NCI-H2107 treated with DMSO at 0.1 percent for 48 hours (cell line): ENCODE results near the gene CNTRL.
"Not testable (repeated sequence)": the region's sequence is repeated elsewhere in the genome, so short reads cannot be mapped to it uniquely, and the experiment has no call there.

ENCODE experiments used
- DNase-seq: peaks from one replicate; lab custom pipeline; 2025; ENCODE audit not compliant: unreplicated experiment; lab: John Stamatoyannopoulos, UW

The CNTRL gene

DNA sequence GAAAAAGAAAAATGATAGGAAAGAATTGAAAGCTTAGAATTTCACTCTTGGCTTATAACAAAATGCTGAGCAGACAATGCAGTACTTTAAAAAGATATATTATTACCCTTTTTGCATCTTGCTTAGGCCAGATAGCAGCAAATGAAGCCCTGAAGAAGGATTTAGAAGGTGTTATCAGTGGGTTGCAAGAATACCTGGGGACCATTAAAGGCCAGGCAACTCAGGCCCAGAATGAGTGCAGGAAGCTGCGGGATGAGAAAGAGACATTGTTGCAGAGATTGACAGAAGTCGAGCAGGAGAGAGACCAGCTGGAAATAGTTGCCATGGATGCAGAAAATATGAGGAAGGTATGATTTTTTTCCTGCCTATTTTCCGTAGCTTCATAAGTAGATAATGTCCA is 50.8 kb downstream of the CNTRL start:
- DNase-seq, result no peak

- not testable (repeated sequence) for DNase-seq
Observed at GRCh38 chr9:121129384-121129783, 54.6 kb downstream of the CNTRL start.

- no peak for DNase-seq
Observed at GRCh38 chr9:121133104-121133816, 58.5 kb downstream of the CNTRL start.

- DNase-seq, result no peak
Observed at GRCh38 chr9:121135642-121136041, 60.9 kb downstream of the CNTRL start.

DNA sequence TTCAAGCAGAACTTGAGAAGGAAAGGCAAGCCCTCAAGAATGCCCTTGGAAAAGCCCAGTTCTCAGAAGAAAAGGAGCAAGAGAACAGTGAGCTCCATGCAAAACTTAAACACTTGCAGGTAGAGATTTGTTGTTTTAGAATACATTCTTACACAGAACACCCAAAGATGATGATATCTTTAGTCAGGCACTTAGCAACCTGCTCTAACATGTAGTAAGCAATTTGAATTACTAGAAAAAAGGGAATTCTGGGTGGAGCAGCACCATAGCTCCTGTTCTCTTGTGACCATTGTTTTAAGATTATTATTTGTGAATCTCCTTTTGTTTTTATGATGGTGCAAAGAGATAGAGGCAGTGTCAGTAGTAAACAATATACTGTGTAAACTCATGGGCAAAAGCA is 63.8 kb downstream of the CNTRL start:
- no peak for DNase-seq

DNA sequence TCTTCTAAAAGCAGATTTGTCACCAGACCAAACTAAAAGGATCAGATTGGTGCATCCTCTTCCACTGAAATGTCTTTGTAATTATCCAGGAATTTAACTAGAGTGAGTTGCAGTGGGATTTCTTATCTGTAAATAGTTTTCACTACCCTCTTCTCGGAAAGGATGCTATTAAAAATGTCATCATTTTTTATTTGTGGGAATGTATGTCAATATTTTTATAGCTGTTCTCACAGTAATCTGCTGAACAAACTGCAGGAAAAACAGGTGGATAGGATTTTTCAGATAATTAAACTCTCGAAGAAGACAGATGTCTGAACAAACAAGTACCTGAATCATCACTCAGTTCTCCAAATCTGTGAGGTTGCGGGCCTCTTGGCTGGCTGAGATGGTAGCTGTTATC is 64.2 kb downstream of the CNTRL start:
- no peak for DNase-seq

DNA sequence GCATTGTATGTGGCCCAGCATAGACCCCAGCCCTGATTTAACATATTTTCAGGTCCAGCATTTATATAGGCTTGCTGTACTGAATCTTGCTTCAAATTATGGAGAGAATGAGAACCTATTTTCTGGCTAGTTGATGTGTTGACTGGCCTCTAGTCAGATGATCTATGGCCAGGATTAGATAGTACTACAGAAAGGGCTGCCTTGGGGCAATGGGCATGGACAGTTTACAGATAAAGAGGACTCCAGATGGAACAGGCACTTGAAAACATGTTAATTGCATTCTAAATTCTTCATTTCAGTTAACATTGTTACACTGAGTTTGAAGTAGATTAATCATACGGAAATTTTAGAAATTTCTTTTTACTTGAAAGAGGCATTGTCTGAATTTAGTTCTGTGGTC is 65.4 kb downstream of the CNTRL start:
- no peak for DNase-seq

DNA sequence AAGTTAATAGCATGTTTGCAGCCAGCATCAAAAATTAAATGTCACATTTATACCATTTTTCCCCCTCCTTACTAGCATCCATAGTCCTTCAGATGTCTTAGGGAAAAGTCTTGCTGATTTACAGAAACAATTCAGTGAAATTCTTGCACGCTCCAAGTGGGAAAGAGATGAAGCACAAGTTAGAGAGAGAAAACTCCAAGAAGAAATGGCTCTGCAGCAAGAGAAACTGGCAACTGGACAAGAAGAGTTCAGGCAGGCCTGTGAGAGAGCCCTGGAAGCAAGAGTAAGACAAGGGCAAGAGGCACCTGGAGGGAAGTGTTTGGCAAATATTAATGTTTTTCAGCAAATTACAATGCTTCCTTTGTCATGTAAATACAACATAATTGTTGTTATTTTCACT is 66.6 kb downstream of the CNTRL start:
- no peak for DNase-seq

DNA sequence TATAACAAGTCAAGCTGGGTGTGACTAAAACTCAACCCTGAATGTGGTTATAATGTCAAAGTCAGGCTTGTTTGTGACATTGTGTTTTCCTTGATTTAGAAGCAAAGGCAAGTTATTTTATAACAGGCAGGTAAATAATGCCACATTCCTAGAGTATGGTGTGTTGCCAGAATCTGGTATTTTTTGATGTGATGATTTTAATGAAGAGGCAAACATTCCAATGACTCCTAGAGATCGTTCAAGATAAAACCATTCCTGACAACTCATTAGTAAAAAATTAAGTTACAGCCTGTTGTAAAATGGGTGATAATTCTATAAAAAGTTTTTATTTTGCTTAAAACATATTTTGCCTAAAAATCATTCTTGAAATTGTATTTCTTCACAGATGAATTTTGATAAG is 67.0 kb downstream of the CNTRL start:
- no peak for DNase-seq

- DNase-seq, result no peak
Observed at GRCh38 chr9:121143771-121144170, 69.0 kb downstream of the CNTRL start.

DNA sequence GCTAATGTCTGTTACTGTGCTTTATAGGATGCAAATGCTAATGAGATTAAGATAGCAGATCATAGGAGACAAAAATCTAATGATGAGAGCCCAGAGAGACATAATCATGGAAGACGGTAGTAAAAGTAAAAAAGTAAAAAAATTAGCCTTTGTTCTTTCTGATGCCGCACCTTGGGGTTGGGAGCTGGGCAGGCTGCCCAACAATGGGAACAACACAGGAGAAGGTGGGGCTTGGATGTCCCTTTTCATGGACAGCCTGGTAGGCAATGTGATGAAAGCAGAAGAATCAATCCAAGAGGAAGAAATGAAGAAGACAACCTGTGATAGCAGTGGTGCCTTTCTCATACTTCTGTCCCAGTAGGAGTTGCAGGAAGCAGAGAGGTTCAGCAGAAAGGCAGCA is 69.7 kb downstream of the CNTRL start:
- DNase-seq, result no peak

DNA sequence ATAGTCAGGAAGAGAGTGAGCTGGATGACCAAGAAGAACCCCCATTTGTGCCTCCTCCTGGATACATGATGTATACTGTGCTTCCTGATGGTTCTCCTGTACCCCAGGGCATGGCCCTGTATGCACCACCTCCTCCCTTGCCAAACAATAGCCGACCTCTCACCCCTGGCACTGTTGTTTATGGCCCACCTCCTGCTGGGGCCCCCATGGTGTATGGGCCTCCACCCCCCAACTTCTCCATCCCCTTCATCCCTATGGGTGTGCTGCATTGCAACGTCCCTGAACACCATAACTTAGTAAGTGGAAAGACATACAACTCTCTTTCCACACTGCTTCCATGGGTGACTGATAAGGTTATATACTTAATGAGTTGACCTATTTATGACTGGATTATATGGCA is 75.4 kb downstream of the CNTRL start:
- DNase-seq, result no peak

DNA sequence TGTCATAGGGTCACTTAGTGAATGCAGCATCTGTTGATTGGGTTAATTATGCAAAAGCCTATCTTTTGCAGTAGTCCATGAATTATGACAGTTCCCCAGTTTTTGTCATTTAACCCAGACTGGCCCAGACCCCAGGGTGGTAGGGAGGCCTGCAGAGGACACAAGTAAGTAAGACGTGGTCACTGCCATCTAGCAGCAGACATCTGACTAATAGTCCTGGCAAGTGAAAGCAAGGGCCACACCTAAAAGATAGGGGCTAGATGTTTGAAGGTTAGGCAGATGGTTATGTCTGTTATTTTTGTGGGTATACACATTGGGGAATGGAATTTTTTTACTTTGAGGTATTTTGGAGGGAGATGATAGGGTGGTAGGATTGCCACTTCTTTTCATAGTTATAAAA is 78.9 kb downstream of the CNTRL start:
- no peak for DNase-seq

- no peak for DNase-seq
Observed at GRCh38 chr9:121154782-121155181, 80.0 kb downstream of the CNTRL start.

GRCh38 chr9:121156263-121156731 is 81.5 kb downstream of the CNTRL start:
- DNase-seq, result no peak

- DNase-seq, result no peak
Observed at GRCh38 chr9:121157939-121158338, 83.2 kb downstream of the CNTRL start.

DNA sequence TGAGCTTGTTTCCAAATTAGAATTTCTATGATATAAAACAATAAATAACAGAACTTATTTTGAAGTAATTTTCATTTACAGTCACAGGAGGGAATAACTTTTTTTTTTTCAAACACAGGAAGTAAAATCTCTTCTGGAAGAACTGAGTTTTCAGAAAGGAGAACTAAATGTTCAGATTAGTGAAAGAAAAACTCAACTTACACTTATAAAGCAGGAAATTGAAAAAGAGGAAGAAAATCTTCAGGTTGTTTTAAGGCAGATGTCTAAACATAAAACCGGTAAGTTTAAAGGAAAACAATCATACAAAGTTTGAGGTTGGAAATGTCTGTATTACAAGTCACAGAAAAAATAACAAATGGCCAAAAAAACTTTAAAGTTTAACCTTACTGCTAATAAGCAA is 85.3 kb downstream of the CNTRL start:
- no peak for DNase-seq

DNA sequence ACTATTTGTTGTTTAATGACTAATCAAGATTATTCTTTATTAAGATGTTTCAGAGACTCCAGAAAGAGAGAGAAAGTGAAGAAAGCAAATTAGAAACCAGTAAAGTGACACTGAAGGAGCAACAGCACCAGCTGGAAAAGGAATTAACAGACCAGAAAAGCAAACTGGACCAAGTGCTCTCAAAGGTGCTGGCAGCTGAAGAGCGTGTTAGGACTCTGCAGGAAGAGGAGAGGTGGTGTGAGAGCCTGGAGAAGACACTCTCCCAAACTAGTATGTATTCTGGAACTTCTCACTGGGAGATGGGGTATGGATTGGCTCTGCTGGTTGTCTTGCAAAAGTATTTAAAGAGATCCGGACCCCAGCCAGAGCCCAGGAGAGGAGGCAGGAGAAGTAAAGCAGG is 93.3 kb downstream of the CNTRL start:
- no peak for DNase-seq

GRCh38 chr9:121169094-121169601 is 94.4 kb downstream of the CNTRL start:
- no peak for DNase-seq

DNA sequence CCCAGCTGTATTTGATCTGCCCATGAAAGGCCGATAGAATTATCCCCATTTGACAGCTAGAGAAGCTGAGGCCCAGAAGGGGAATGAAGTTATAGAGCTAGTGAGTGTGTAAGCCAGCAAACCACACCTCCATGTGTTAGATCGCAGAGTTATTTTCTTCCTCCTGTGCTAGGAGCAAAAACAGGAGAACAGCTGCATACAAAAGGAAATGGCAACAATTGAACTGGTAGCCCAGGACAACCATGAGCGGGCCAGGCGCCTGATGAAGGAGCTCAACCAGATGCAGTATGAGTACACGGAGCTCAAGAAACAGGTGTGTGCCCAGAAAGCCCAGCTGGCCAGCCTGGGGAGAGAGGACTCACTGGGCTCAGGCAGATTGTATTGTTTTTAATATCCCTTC is 96.5 kb downstream of the CNTRL start:
- no peak for DNase-seq

DNA sequence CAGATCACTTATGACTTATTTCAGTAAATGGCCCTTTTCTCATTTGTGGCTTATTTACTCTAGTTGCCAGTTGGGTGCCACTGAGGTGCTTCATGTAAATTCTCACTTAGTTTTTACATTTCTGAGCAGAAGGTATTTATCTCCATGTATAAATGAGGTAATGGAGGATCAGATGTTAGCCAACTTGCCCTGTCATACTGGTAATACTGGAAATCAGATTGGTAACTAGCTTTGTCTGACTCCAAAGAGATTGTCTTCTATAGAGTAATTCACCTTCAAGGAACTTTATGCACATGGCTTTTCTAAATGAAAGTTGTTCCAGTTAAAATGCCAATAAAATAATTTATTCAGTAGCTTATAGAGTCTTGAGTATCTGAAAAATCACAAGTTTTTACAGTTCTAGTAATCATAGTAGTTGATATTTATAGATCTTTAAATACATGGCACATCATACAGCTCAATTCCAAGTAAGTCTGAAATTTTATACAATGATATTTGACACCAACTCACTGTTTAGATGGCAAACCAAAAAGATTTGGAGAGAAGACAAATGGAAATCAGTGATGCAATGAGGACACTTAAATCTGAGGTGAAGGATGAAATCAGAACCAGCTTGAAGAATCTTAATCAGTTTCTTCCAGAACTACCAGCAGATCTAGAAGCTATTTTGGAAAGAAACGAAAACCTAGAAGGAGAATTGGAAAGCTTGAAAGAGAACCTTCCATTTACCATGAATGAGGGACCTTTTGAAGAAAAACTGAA is 98.2 kb downstream of the CNTRL start:
- no peak for DNase-seq

GRCh38 chr9:121173501-121173900 is 98.7 kb downstream of the CNTRL start:
- no peak for DNase-seq
